Ovary (tissue), 10 donors: Measurements from ENCODE around the gene TOMM20. TPM values are rescaled to one million over a fixed set of nuclear protein-coding genes. Genes with fewer than 3 reads are reported as not detected.

Experiments
- DNase-seq, 5 donors: peaks; one replicate each; pipeline ENCODE4 v3.0.0-alpha.2; 2019 to 2020
- H3K27ac ChIP-seq, 2 donors: fragments of 200-600 bp; one replicate each; pipeline versions ENCODE4 v1.5.1 to v1.8.0; 2019 to 2022
- H3K27me3 ChIP-seq: fragments of 200-600 bp; one replicate; pipeline ENCODE4 v1.8.0; 2022
- H3K36me3 ChIP-seq: fragments of 200-600 bp; sonication (generic); one replicate; pipeline ENCODE4 v1.5.1; 2019
- H3K4me1 ChIP-seq: one replicate; pipeline ENCODE4 v1.8.1; 2013; ENCODE audit warnings: mild to moderate bottlenecking, moderate library complexity; ENCODE audit not compliant: insufficient read depth
- H3K4me3 ChIP-seq: fragments of 200-600 bp; sonication (generic); one replicate; pipeline ENCODE4 v1.5.1; 2017
- H3K9me3 ChIP-seq, 2 donors: fragments of 200-600 bp in 1 of 2; sonication (generic) in 1 of 2; one replicate each; pipeline versions ENCODE4 v1.5.1 to v1.8.1; 2013 to 2019; ENCODE audit warnings: mild to moderate bottlenecking in 1 of 2, moderate library complexity in 1 of 2
- EP300 ChIP-seq: sonication (generic); formaldehyde crosslinking; IDR thresholded peaks from one replicate; pipeline ENCODE4 v1.6.1; 2017; ENCODE audit warnings: antibody characterized with exemption
- POLR2A ChIP-seq: fragments of 450-650 bp; IDR thresholded peaks from one replicate; pipeline ENCODE4 v1.6.1; 2017; ENCODE audit warnings: antibody characterized with exemption, mild to moderate bottlenecking, moderate library complexity
- WGBS, 3 donors: extraction: QIAGEN DNeasy Blood & Tissue Kit in 1 of 3; methylation state at CpG; one replicate each; pipeline versions ENCODE4 v1.1.5 to v1.1.7; 2013 to 2017; 5-methylcytosine and 5-hydroxymethylcytosine counted together
- intact Hi-C, 4 donors: fragments of 100-400 bp; cut with DNase I; formaldehyde crosslinking; loops; one replicate each; pipeline versions ENCODE4 v1.11.0 to v1.15.1; 2022 to 2023
- long read RNA-seq, 3 donors: library from polyadenylated mRNA in 2 of 3; unstranded in 2 of 3; transcript quantifications; one replicate each; pipeline ENCODE4 v2.0.0 and lab custom pipeline, GENCODE V29; 2021 to 2026
- polyA plus RNA-seq, 2 donors: library from polyadenylated mRNA; stranded (reverse); fragments of 200-250 nt in 1 of 2; fragments of 350-450 nt in 1 of 2; fragmentation: Illumina TruSeq in 1 of 2; extraction: RNeasy Lipid Tissue Mini Kit (QIAGEN cat#74804) in 1 of 2; gene quantifications; one replicate each; pipeline ENCODE4 v1.2.3, GENCODE V29; 2013 to 2014
- total RNA-seq, 7 donors: library from RNA; depleted of rRNA in 2 of 7; stranded (reverse); fragments of >200 nt in 2 of 7; fragmentation: NEBNext Ultra II Directional in 3 of 7; extraction: Animal tissue kit (Norgen Biotek cat#: 25700) in 3 of 7; gene quantifications; one replicate each; pipeline versions ENCODE4 v1.1.0 to v1.2.4, GENCODE V29; 2016 to 2023
- TF ChIP-seq, protein P1 (sequence below), 3 donors: fragments of 450-650 bp in 2 of 3; fragments of 200-600 bp in 1 of 3; IDR thresholded peaks; one replicate each; pipeline versions ENCODE4 v1.5.1 to v1.8.0; 2016 to 2022; ENCODE audit warnings: antibody characterized with exemption in 3 of 3, mild to moderate bottlenecking in 1 of 3
- donor health status: DM: no; HTN: no; CAD: no; lungs with moderate emphysema.
- donor health status: DM: no; HTN: no; CAD: no.
- donor health status: Bipolar disorder and iron deficiency.
- donor health status: DM: yes; HTN: yes; CAD: no.
- donor health status: DM: no; HTN: no; CAD: no.
- donor health status: DM: yes; HTN: yes; CAD: no.

TOMM20 gene
- total RNA-seq: 100 to 1,000 TPM; 104 to 153 (median 118) TPM
- polyA plus RNA-seq: 100 to 1,000 TPM; 120 to 124 TPM
- long read RNA-seq, donor 1, transcript TOMM20-201 (5 exons, 3,387 nt): major isoform, 198 of 224 reads
- long read RNA-seq, donor 1, partial matches to known transcripts: 4 of 224 reads
- long read RNA-seq, donor 1, other reads (novel, unspliced or antisense): 22 of 224 reads
- long read RNA-seq, donor 2, transcript TOMM20-201 (5 exons, 3,387 nt): major isoform, 70 of 70 reads
- long read RNA-seq, donor 2, partial matches to known transcripts: 0 of 70 reads
- long read RNA-seq, donor 2, other reads (novel, unspliced or antisense): 0 of 70 reads
- long read RNA-seq, donor 3, transcript TOMM20-201 (5 exons, 3,387 nt): major isoform, 206 of 218 reads
- long read RNA-seq, donor 3, partial matches to known transcripts: 3 of 218 reads
- long read RNA-seq, donor 3, other reads (novel, unspliced or antisense): 9 of 218 reads

DNA sequence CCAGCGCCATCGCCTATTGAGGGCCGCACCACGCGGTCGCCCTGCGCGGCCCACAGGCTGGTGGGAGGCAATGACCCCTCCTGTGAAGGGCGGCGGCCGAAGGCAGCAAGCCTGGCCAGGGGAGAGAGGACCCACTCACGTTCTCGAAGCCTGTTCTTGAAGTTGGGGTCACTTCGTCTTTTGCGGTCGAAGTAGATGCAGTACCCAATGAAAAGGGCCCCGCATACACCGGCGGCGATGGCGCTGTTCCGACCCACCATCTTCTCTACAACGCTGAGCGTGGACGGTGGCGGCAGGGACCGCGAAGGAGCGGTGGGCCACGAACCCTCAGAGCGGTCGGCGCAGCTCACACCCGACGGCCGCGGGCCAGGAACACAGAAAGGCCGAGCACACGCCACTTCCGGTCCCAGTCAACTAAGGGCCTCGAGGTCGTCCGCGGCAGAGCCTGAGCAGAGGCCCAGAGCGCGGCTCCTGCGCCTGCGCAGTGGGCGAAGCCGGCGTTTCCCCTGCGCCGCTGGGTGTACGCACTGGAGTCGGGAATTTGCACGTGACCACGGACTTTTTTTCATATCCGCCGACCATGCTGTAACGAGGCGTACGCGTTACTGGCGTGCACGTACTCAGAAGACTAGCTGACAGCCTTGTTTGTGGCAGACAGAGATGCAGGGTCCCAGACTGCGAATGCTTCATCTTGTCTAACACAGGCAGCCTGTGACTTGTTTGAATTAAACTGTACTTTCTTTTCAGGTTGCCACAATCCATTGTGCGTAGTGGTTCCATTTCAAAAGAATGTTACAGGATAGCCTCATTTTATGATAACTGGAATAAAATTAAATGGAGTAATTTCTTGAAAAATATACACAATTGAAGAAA lies at the start of gene TOMM20:
TOMM20 (minus strand) TSS at position 382 of the 873 bp plus-strand sequence; CDS start at position 260, 122 bp downstream.
- peaks cover 8% of the 10 kb centered on the region for H3K4me1 ChIP-seq
- 1 to 2% (median 1%) methylated on average over 66 to 67 of the region's 67 CpGs for WGBS, 3 donors
- no peaks in the 10 kb centered on the region for H3K36me3 ChIP-seq
- no peaks in the 10 kb centered on the region for H3K9me3 ChIP-seq
- peak; percentile 95 to 97 (median 95) for DNase-seq
- H3K4me3 ChIP-seq: peak within 1 kb of the TSS; percentile 87
- intact Hi-C loops: no loop called here
- H3K27ac ChIP-seq: peak within 1 kb of the TSS; percentile 35 to 72
- TF ChIP-seq POLR2A (peak; percentile 64), EP300 (no peak)
- TF ChIP-seq, protein P1, sequence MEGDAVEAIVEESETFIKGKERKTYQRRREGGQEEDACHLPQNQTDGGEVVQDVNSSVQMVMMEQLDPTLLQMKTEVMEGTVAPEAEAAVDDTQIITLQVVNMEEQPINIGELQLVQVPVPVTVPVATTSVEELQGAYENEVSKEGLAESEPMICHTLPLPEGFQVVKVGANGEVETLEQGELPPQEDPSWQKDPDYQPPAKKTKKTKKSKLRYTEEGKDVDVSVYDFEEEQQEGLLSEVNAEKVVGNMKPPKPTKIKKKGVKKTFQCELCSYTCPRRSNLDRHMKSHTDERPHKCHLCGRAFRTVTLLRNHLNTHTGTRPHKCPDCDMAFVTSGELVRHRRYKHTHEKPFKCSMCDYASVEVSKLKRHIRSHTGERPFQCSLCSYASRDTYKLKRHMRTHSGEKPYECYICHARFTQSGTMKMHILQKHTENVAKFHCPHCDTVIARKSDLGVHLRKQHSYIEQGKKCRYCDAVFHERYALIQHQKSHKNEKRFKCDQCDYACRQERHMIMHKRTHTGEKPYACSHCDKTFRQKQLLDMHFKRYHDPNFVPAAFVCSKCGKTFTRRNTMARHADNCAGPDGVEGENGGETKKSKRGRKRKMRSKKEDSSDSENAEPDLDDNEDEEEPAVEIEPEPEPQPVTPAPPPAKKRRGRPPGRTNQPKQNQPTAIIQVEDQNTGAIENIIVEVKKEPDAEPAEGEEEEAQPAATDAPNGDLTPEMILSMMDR (IDR thresholded peaks at IDR 0.05): peak in 1 of 3 donors; percentile 19
- no peaks in the 10 kb centered on the region for H3K27me3 ChIP-seq

DNA sequence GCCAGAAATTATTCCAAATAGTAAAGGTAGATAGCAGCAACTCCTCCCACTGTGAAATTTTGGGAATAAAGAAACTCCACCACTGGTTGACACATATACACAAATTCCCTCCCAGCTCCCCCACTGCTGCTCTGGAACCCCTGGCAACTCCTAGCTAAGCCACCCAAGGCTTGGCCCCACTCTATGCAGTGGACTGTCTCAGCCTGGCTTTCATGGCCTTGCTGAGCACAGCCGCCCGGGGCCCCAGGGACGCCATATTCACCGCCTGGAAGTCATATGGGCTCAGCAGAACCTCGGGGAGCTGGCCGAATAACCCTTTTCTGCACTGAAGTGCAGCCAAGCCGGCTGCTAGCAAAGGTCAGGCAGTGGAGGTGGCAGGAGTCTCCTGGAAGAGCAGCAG lies 47.8 kb upstream of the TOMM20 start:
- DNase-seq: no peak
- H3K27ac ChIP-seq: no peak overlapping the region
- no peaks in the 10 kb centered on the region for H3K4me1 ChIP-seq
- TF ChIP-seq EP300: no peak
- TF ChIP-seq, protein P1 (IDR thresholded peaks at IDR 0.05): no peak
- no peak for TF ChIP-seq POLR2A
- no peaks in the 10 kb centered on the region for H3K9me3 ChIP-seq
- intact Hi-C loops: no loop called here
- WGBS, 3 donors: 63 to 71% (median 69%) methylated on average over 7 of the region's 7 CpGs
- H3K27me3 ChIP-seq: no peaks in the 10 kb centered on the region
- no peaks in the 10 kb centered on the region for H3K36me3 ChIP-seq
- no peak overlapping the region for H3K4me3 ChIP-seq

DNA sequence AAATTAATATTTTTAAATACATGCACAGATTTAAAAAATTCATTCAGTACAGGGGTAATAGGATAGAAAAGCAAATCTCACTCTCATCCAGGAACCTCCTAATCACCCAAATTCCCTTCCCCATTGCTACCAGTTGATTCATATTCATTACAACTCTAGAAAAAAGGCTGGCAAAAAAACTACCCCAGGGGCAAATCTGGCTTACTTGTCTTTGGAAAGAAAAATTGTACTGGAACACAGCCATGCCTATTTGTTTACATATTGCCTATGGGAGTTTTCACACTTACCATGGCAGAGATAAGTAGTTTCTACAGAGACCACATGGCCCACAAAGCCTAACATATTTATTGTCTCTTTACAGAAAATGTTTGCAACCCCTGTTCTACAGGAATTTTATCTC lies 41.3 kb upstream of the TOMM20 start:
- H3K27ac ChIP-seq: no peak overlapping the region
- no peaks in the 10 kb centered on the region for H3K36me3 ChIP-seq
- no peaks in the 10 kb centered on the region for H3K9me3 ChIP-seq
- H3K4me1 ChIP-seq: no peaks in the 10 kb centered on the region
- intact Hi-C loops: no loop called here
- no peak overlapping the region for H3K4me3 ChIP-seq
- no peak for DNase-seq
- TF ChIP-seq EP300 (no peak), POLR2A (no peak)
- TF ChIP-seq, protein P1 (IDR thresholded peaks at IDR 0.05): no peak
- H3K27me3 ChIP-seq: no peaks in the 10 kb centered on the region

DNA sequence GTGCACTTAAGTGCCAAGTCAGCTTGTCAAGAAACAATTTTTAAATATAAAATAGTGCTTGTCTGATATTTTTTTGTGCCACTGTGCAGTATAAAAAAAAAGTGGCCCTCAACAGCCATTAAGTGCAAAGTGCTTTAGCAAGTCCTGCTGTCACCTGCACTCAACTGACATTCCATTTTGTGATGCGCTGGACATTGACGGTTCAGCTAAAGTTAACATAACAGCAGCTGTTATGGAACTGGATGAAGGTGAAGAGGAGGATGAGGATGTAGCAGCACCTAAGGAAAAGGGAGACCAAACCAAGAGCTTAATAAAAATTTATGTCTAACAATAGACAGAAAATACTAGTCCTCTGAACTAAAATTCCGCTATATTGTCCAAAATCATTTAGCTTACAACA lies 39.7 kb upstream of the TOMM20 start:
- Histone ChIP-seq H3K36me3 (no peaks in the 10 kb centered on the region), H3K27ac (no peak overlapping the region), H3K4me1 (no peaks in the 10 kb centered on the region), H3K27me3 (no peaks in the 10 kb centered on the region), H3K9me3 (no peaks in the 10 kb centered on the region), H3K4me3 (no peak overlapping the region)
- intact Hi-C loops: no loop called here
- TF ChIP-seq EP300: no peak
- TF ChIP-seq, protein P1 (IDR thresholded peaks at IDR 0.05): no peak
- no peak for TF ChIP-seq POLR2A
- 95 to 99% (median 96%) methylated on average over 3 of the region's 3 CpGs for WGBS, 3 donors
- no peak for DNase-seq
